SK-N-SH treated with all-trans-retinoic acid at 6 μM for 48 hours (cell line): ENCODE measurements around the gene SOWAHB.

Source experiments
- CSRNP3 ChIP-seq: fragments of 250-450 bp; sonication (Bioruptor Pico); IDR thresholded peaks from 2 replicates; pipeline ENCODE4 v1.5.1; 2021; ENCODE audit warnings: mild to moderate bottlenecking, moderate library complexity
- PPARA ChIP-seq: fragments of 250-450 bp; sonication (Bioruptor Pico); IDR thresholded peaks from 2 replicates; pipeline ENCODE4 v1.5.0; 2020; ENCODE audit warnings: mild to moderate bottlenecking, borderline replicate concordance
- RARB ChIP-seq: fragments of 250-450 bp; sonication (Bioruptor Pico); IDR thresholded peaks from 2 replicates; pipeline ENCODE4 v1.8.0; 2021; ENCODE audit warnings: mild to moderate bottlenecking, moderate library complexity
- TCF4 ChIP-seq: fragments of 250-450 bp; sonication (Bioruptor Pico); IDR thresholded peaks from 2 replicates; pipeline ENCODE4 v1.8.0; 2021; ENCODE audit warnings: mild to moderate bottlenecking, moderate library complexity, borderline replicate concordance
- ZFP30 ChIP-seq: fragments of 450-650 bp; formaldehyde crosslinking; IDR thresholded peaks from 2 replicates; pipeline ENCODE4 v1.5.0; 2022; ENCODE audit warnings: mild to moderate bottlenecking, moderate library complexity
- ZNF565 ChIP-seq: fragments of 450-650 bp; formaldehyde crosslinking; conservative IDR thresholded peaks from 2 replicates; pipeline ENCODE4 v1.5.0; 2020; ENCODE audit warnings: low read depth, mild to moderate bottlenecking, moderate library complexity

- TF ChIP-seq ZNF565 (CRISPR knock-in tag) (no peak), RARB (CRISPR knock-in tag) (no peak), ZFP30 (CRISPR knock-in tag) (no peak), TCF4 (no peak), CSRNP3 (CRISPR knock-in tag) (no peak), PPARA (CRISPR knock-in tag) (no peak)
Measured at GRCh38 chr4:76930685-76931084, 32.7 kb upstream of the SOWAHB start.
